Measurements from ENCODE around the gene FBXO7. TPM values are rescaled to one million over a fixed set of nuclear protein-coding genes. Genes with fewer than 3 reads are reported as not detected.

FBXO7 gene
- total and polyA plus RNA-seq, 9 of the 15 experiments (the other 6 are each of a cell fraction or from before 2014, with no cell fraction given) = 34.0 to 162 (median 85.2) TPM

DNA sequence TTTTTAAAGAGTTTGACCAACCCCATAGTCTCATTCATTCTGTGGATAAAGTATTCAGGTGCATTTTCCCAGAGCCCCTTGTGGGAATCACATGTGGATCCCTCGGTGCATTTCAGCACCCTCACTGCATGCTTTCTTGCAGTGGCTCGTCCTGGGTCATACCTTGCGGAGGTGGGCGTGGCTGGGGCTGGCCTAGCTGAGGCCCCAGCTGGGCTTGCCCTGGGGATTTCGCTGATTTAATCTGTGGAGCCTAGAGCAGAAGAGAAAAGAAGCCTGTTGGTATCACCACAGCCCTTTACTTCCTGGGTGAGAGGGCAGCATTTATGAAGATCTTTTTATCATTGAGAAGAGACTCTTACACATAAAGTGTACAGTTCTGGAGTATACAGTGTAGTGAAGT is 53.1 kb downstream of the FBXO7 start:
- Histone ChIP-seq H3K27ac (ENCODE audit: extremely low read depth, low read depth, low read length) (no peak overlapping the region), H3K4me3 (no peak overlapping the region), H3K9me1 (ENCODE audit: control insufficient read depth, insufficient read depth, low read length) (no peaks in the 10 kb centered on the region), H3K9me3 (replicated peaks; ENCODE audit: control insufficient read depth, insufficient read depth, low read depth, low read length) (no peaks in the 10 kb centered on the region), H3K4me1 (replicated peaks in 1 of 2; ENCODE audit: control insufficient read depth in 2 of 2, insufficient read depth in 2 of 2, low read length in 2 of 2) (peaks cover 15 to 18% of the 10 kb centered on the region in 2 experiments), H3K4me2 (ENCODE audit: insufficient read depth, low read length) (no peak overlapping the region), H3K27me3 (ENCODE audit: control insufficient read depth in 2 of 2, insufficient read depth in 2 of 2, low read length in 2 of 2) (no peaks in the 10 kb centered on the region; a peak in 1 of 5 replicates), H3K9ac (ENCODE audit: insufficient read depth in 1 of 2, low read depth in 2 of 2, low read length in 2 of 2) (no peak overlapping the region), H4K20me1 (replicated peaks; ENCODE audit: control insufficient read depth, insufficient read depth, low read length) (no peaks in the 10 kb centered on the region), H2AFZ (ENCODE audit: low read depth, low read length) (no peak overlapping the region), H3K79me2 (ENCODE audit: control insufficient read depth, insufficient read depth, low read length) (no peaks in the 10 kb centered on the region), H3K36me3 (ENCODE audit: control insufficient read depth, insufficient read depth, low read length) (no peaks in the 10 kb centered on the region)
- ATAC-seq (no peak), DNase-seq (ENCODE audit: extremely low read depth in 1 of 4, low spot score in 3 of 4) (peak; percentile 14 to 27 (median 20)), FAIRE-seq (no peak)
- ChIA-PET POLR2A (no interaction called here), CTCF (ENCODE audit: low intra/inter-chr PET ratio) (interaction anchor here (1.6 to 2.0 kb wide), 2 partner anchors 269 to 473 kb away, joined by 4 to 11 read pairs; no protein-coding TSS in a partner anchor)
- WGBS (ENCODE audit: insufficient coverage, low coverage, missing lambda C conversion rate) = 0% methylated on average over 1 of the region's 5 CpGs
- in situ Hi-C loops (cut with MboI) (loop anchor here (5.0 to 25.0 kb wide), 3 partner anchors 270 to 685 kb away; no protein-coding TSS in a partner anchor), intact Hi-C loops (cut with micrococcal nuclease) (loop anchor here (5.0 kb wide), 2 partner anchors 460 to 475 kb away; no protein-coding TSS in a partner anchor)
- no TSS peak for BruUV-seq (replicated peaks)
- no peak for TF ChIP-seq ZNF184 (CRISPR knock-in tag; IDR thresholded peaks at IDR 0.05)
- no peak for TF ChIP-seq SOX6 (IDR thresholded peaks at IDR 0.05)
- TF ChIP-seq, protein P1, sequence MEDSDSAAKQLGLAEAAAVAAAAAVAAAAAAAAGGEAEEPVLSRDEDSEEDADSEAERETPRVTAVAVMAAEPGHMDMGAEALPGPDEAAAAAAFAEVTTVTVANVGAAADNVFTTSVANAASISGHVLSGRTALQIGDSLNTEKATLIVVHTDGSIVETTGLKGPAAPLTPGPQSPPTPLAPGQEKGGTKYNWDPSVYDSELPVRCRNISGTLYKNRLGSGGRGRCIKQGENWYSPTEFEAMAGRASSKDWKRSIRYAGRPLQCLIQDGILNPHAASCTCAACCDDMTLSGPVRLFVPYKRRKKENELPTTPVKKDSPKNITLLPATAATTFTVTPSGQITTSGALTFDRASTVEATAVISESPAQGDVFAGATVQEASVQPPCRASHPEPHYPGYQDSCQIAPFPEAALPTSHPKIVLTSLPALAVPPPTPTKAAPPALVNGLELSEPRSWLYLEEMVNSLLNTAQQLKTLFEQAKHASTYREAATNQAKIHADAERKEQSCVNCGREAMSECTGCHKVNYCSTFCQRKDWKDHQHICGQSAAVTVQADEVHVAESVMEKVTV (CRISPR knock-in tag; IDR thresholded peaks at IDR 0.05) = no peak
- TF ChIP-seq, protein P2, sequence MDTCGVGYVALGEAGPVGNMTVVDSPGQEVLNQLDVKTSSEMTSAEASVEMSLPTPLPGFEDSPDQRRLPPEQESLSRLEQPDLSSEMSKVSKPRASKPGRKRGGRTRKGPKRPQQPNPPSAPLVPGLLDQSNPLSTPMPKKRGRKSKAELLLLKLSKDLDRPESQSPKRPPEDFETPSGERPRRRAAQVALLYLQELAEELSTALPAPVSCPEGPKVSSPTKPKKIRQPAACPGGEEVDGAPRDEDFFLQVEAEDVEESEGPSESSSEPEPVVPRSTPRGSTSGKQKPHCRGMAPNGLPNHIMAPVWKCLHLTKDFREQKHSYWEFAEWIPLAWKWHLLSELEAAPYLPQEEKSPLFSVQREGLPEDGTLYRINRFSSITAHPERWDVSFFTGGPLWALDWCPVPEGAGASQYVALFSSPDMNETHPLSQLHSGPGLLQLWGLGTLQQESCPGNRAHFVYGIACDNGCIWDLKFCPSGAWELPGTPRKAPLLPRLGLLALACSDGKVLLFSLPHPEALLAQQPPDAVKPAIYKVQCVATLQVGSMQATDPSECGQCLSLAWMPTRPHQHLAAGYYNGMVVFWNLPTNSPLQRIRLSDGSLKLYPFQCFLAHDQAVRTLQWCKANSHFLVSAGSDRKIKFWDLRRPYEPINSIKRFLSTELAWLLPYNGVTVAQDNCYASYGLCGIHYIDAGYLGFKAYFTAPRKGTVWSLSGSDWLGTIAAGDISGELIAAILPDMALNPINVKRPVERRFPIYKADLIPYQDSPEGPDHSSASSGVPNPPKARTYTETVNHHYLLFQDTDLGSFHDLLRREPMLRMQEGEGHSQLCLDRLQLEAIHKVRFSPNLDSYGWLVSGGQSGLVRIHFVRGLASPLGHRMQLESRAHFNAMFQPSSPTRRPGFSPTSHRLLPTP (IDR thresholded peaks at IDR 0.05; ENCODE audit: borderline replicate concordance, extremely low read depth, insufficient read length) = no peak
- TF ChIP-seq ZNF780A (CRISPR knock-in tag; IDR thresholded peaks at IDR 0.05) = no peak
- peak; percentile 43; the same call in 1 of the 2 replicates for TF ChIP-seq GABPA (tag; conservative IDR thresholded peaks at IDR 0.05; ENCODE audit: low read depth)
- TF ChIP-seq, protein P3, sequence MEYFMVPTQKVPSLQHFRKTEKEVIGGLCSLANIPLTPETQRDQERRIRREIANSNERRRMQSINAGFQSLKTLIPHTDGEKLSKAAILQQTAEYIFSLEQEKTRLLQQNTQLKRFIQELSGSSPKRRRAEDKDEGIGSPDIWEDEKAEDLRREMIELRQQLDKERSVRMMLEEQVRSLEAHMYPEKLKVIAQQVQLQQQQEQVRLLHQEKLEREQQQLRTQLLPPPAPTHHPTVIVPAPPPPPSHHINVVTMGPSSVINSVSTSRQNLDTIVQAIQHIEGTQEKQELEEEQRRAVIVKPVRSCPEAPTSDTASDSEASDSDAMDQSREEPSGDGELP (CRISPR knock-in tag; IDR thresholded peaks at IDR 0.05; ENCODE audit: borderline replicate concordance) = 0 out of 2 replicates have a peak, but pooled peaks have one; percentile 22
